H1 (cell line): ENCODE results near the gene RBM47. TPM values are rescaled to one million over a fixed set of nuclear protein-coding genes. Genes with fewer than 3 reads are reported as not detected.

Experiments used
- CTCF ChIA-PET: fragments of 300-600 bp; sonication (Branson Sonifier 250); formaldehyde crosslinking; loops from one replicate; lab custom pipeline; 2021; ENCODE audit not compliant: partially characterized antibody; lab: Charles Lee
- POLR2A ChIA-PET: fragments of 300-600 bp; sonication (Branson Sonifier 250); formaldehyde crosslinking; loops from one replicate; lab custom pipeline; 2021; ENCODE audit warnings: inconsistent platforms; ENCODE audit not compliant: partially characterized antibody; lab: Charles Lee
- DNase-seq, 2 experiments: peaks; one replicate each; pipeline versions ENCODE4 v3.0.0 to v3.0.0-alpha.2; 2010 to 2022; ENCODE audit warnings: low spot score in 2 of 2, low read depth in 1 of 2, mixed read lengths in 1 of 2
- FAIRE-seq: peaks from 2 replicates; lab custom pipeline; 2011; peaks lifted over from hg19 to GRCh38; lab: Jason Lieb, UNC
- H2AFZ ChIP-seq: 2 replicates; pipeline ENCODE4 v1.8.1; 2012; ENCODE audit warnings: low read length, inconsistent platforms
- H2AK5ac ChIP-seq: 2 replicates; pipeline ENCODE4 v1.6.1; 2013; ENCODE audit warnings: low read depth, low read length
- H2BK120ac ChIP-seq: replicated peaks from 2 replicates; pipeline ENCODE3; 2013; ENCODE audit warnings: low read depth, low read length, inconsistent platforms
- H2BK12ac ChIP-seq: 2 replicates; pipeline ENCODE4 v1.6.1; 2013; ENCODE audit warnings: low read depth, low read length
- H2BK15ac ChIP-seq: 2 replicates; pipeline ENCODE4 v1.6.1; 2013; ENCODE audit warnings: low read length
- H2BK20ac ChIP-seq: 2 replicates; pipeline ENCODE4 v1.6.1; 2013; ENCODE audit warnings: low read length
- H2BK5ac ChIP-seq: 2 replicates; pipeline ENCODE4 v1.6.1; 2013; ENCODE audit warnings: low read depth, low read length
- H3K14ac ChIP-seq: 2 replicates; pipeline ENCODE4 v1.6.1; 2013; ENCODE audit warnings: inconsistent platforms; ENCODE audit not compliant: insufficient read length
- H3K18ac ChIP-seq: 2 replicates; pipeline ENCODE4 v1.6.1; 2013; ENCODE audit warnings: low read length; ENCODE audit errors: extremely low read depth
- H3K23ac ChIP-seq: 2 replicates; pipeline ENCODE4 v1.6.1; 2013; ENCODE audit warnings: inconsistent platforms; ENCODE audit not compliant: insufficient read length
- H3K23me2 ChIP-seq: 2 replicates; pipeline ENCODE4 v1.6.1; 2013; ENCODE audit warnings: low read depth, low read length
- H3K27ac ChIP-seq: 2 replicates; pipeline ENCODE4 v1.6.1; 2011; ENCODE audit warnings: low read depth, low read length, inconsistent platforms
- H3K27me3 ChIP-seq, 4 experiments: replicated peaks in 1 of 4; 1 replicate in 1 of 4; 2 replicates in 3 of 4; pipeline versions ENCODE4 v1.6.1 to v1.8.1; 2011 to 2013; ENCODE audit warnings: low read length in 3 of 4, mild to moderate bottlenecking in 3 of 4, inconsistent platforms in 2 of 4, mixed read lengths in 2 of 4, moderate library complexity in 1 of 4; ENCODE audit not compliant: control insufficient read depth in 3 of 4, insufficient read depth in 3 of 4; ENCODE audit errors: extremely low read depth in 1 of 4
- H3K36me3 ChIP-seq, 4 experiments: 2 replicates each; pipeline versions ENCODE4 v1.6.1 to v1.8.1; 2011 to 2013; ENCODE audit warnings: mild to moderate bottlenecking in 4 of 4, low read length in 3 of 4, moderate library complexity in 2 of 4, control low read depth in 1 of 4, inconsistent platforms in 1 of 4; ENCODE audit not compliant: insufficient read depth in 4 of 4, control insufficient read depth in 2 of 4
- H3K4ac ChIP-seq: replicated peaks from 2 replicates; pipeline ENCODE3; 2013; ENCODE audit warnings: low read length, low read depth, mixed read lengths, inconsistent platforms; ENCODE audit not compliant: insufficient read length
- H3K4me1 ChIP-seq, 4 experiments: replicated peaks in 1 of 4; 1 replicate in 1 of 4; 2 replicates in 3 of 4; pipeline versions ENCODE4 v1.6.1 to v1.8.1; 2011 to 2013; ENCODE audit warnings: low read length in 3 of 4, inconsistent platforms in 2 of 4, mixed read lengths in 1 of 4; ENCODE audit not compliant: insufficient read depth in 4 of 4, control insufficient read depth in 3 of 4
- H3K4me2 ChIP-seq, 2 experiments: 2 replicates each; pipeline versions ENCODE4 v1.6.1 to v1.8.1; 2011 to 2013; ENCODE audit warnings: low read depth in 2 of 2, low read length in 2 of 2, control low read depth in 1 of 2, inconsistent platforms in 1 of 2, mild to moderate bottlenecking in 1 of 2; ENCODE audit not compliant: insufficient read depth in 1 of 2
- H3K4me3 ChIP-seq, 4 experiments: fragments of 200-600, 300-600 bp in 1 of 4; sonication (generic), shearing (Covaris generic), sonication (Bioruptor Twin) in 1 of 4; 2 replicates each; pipeline versions ENCODE4 v1.5.1 to v1.8.1; 2011 to 2016; ENCODE audit warnings: low read length in 4 of 4, low read depth in 3 of 4, control low read depth in 2 of 4, inconsistent platforms in 2 of 4, mild to moderate bottlenecking in 2 of 4, mixed read lengths in 1 of 4, moderate library complexity in 1 of 4; ENCODE audit not compliant: insufficient read depth in 2 of 4; ENCODE audit errors: extremely low read depth in 1 of 4
- H3K56ac ChIP-seq: replicated peaks from 2 replicates; pipeline ENCODE3; 2013; ENCODE audit warnings: low read depth, mild to moderate bottlenecking, mixed read lengths, low read length, inconsistent platforms; ENCODE audit not compliant: insufficient read length
- H3K79me1 ChIP-seq: 2 replicates; pipeline ENCODE4 v1.6.1; 2013; ENCODE audit warnings: low read depth, low read length, control low read depth
- H3K79me2 ChIP-seq, 2 experiments: 2 replicates each; pipeline versions ENCODE4 v1.6.1 to v1.8.1; 2012 to 2013; ENCODE audit warnings: low read length in 2 of 2, mild to moderate bottlenecking in 2 of 2, inconsistent platforms in 1 of 2; ENCODE audit not compliant: insufficient read depth in 2 of 2, control insufficient read depth in 1 of 2
- H3K9ac ChIP-seq, 4 experiments: replicated peaks in 1 of 4; 1 replicate in 1 of 4; 2 replicates in 3 of 4; pipeline versions ENCODE4 v1.6.1 to v1.8.1; 2011 to 2013; ENCODE audit warnings: low read depth in 3 of 4, low read length in 3 of 4, control low read depth in 2 of 4, mild to moderate bottlenecking in 2 of 4, moderate library complexity in 2 of 4, inconsistent platforms in 1 of 4; ENCODE audit errors: extremely low read depth in 1 of 4
- H3K9me3 ChIP-seq, 2 experiments: 2 replicates each; pipeline versions ENCODE4 v1.6.1 to v1.8.1; 2012 to 2013; ENCODE audit warnings: mild to moderate bottlenecking in 2 of 2, moderate library complexity in 2 of 2, control low read depth in 1 of 2, inconsistent platforms in 1 of 2, low read depth in 1 of 2, low read length in 1 of 2, mixed read lengths in 1 of 2; ENCODE audit not compliant: insufficient read depth in 2 of 2
- H4K20me1 ChIP-seq, 2 experiments: replicated peaks in 1 of 2; 2 replicates each; pipeline versions ENCODE3 to v1.8.1; 2011 to 2013; ENCODE audit warnings: inconsistent platforms in 2 of 2, low read length in 2 of 2, mild to moderate bottlenecking in 1 of 2; ENCODE audit not compliant: insufficient read depth in 2 of 2, control insufficient read depth in 1 of 2
- H4K5ac ChIP-seq: 2 replicates; pipeline ENCODE4 v1.6.1; 2013; ENCODE audit warnings: low read length, low read depth, mixed read lengths, inconsistent platforms; ENCODE audit not compliant: insufficient read length
- H4K8ac ChIP-seq: 2 replicates; pipeline ENCODE4 v1.8.0; 2013; ENCODE audit warnings: mild to moderate bottlenecking, moderate library complexity, low read length, inconsistent platforms; ENCODE audit not compliant: insufficient read depth; ENCODE audit errors: extremely low read depth
- H4K91ac ChIP-seq: replicated peaks from 2 replicates; pipeline ENCODE3; 2013; ENCODE audit warnings: low read length, mixed read lengths, inconsistent platforms; ENCODE audit not compliant: insufficient read length
- ATF2 ChIP-seq: IDR thresholded peaks from 2 replicates; pipeline ENCODE4 v1.6.1; 2012; ENCODE audit warnings: low read length, inconsistent platforms
- BCL11A ChIP-seq, 2 experiments: IDR thresholded peaks; one replicate each; pipeline ENCODE4 v1.6.1; 2011; ENCODE audit warnings: low read depth in 2 of 2, low read length in 2 of 2, mild to moderate bottlenecking in 2 of 2
- EGR1 ChIP-seq: IDR thresholded peaks from 2 replicates; pipeline ENCODE4 v1.6.1; 2011; ENCODE audit warnings: low read depth, low read length, borderline replicate concordance
- HDAC2 ChIP-seq, 2 experiments: fragments of 300-600 bp in 1 of 2; sonication (generic) in 1 of 2; IDR thresholded peaks; 2 replicates each; pipeline ENCODE4 v1.6.1; 2011 to 2012; ENCODE audit warnings: low read depth in 2 of 2, low read length in 2 of 2, mild to moderate bottlenecking in 2 of 2, moderate library complexity in 2 of 2, borderline replicate concordance in 1 of 2, inconsistent platforms in 1 of 2
- HDAC6 ChIP-seq: IDR thresholded peaks from one replicate; pipeline ENCODE4 v1.7.1; 2012; ENCODE audit warnings: low read depth, mild to moderate bottlenecking, inconsistent platforms, low read length, moderate library complexity
- SRF ChIP-seq: IDR thresholded peaks from 2 replicates; pipeline ENCODE4 v1.6.1; 2011; ENCODE audit warnings: mild to moderate bottlenecking, low read depth, low read length, moderate library complexity
- TCF12 ChIP-seq: IDR thresholded peaks from 2 replicates; pipeline ENCODE4 v1.6.1; 2011; ENCODE audit warnings: low read depth, mild to moderate bottlenecking, low read length
- polyA plus RNA-seq, 7 experiments: library from polyadenylated mRNA; depleted of rRNA in 3 of 7; stranded (reverse) in 5 of 7; unstranded in 2 of 7; fragments of >200 nt in 5 of 7; fragments of 200-250 nt in 2 of 7; gene quantifications; 1 replicate in 5 of 7; 2 replicates in 1 of 7; 4 replicates in 1 of 7; pipeline versions ENCODE4 v1.2.1 to v1.2.3, GENCODE V29; 2011 to 2013; ENCODE audit warnings: missing spikeins in 2 of 7, mixed read lengths in 2 of 7
- total RNA-seq: library from RNA; stranded (reverse); fragmentation: NEBNext Ultra II Directional; extraction: Animal tissue kit (Norgen Biotek cat#: 25700); gene quantifications from 2 replicates; pipeline ENCODE4 v1.2.1, GENCODE V29; 2021
- TF ChIP-seq, protein P1 (sequence below): IDR thresholded peaks from 2 replicates; pipeline ENCODE4 v1.6.1; 2012; ENCODE audit warnings: inconsistent platforms

The RBM47 gene
- total and polyA plus RNA-seq, 2 of the 8 experiments (the other 6 are each of a cell fraction or from before 2014, with no cell fraction given): 42.8 to 78.9 TPM

DNA sequence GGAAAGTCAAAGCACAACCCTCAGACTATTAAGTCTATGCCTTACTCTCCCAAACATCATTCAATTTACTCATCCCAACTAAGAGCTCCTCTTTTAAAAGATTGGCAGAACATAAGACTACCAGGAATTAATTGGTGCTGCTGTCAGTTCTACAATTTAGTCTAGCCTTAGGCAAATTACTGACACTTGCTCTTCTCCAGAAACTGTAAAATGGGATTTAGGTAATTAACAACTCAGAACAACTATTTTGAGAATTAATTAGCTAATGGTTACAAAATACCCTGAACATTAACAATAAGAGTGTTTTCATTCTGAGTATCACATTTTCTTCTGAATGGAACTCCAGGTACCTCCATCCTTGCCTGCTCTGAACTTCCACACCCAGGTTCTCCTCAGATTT lies 36.2 kb upstream of the RBM47 start:
- Histone ChIP-seq H2BK120ac (no peak overlapping the region), H4K8ac (no peak overlapping the region), H2BK15ac (no peak overlapping the region), H3K56ac (no peak overlapping the region), H3K27ac (no peak overlapping the region), H2BK12ac (no peak overlapping the region), H3K23ac (no peak overlapping the region), H4K5ac (no peak overlapping the region), H3K14ac (no peak overlapping the region)
- no peak for DNase-seq
- no peak for TF ChIP-seq ATF2
- no peak for TF ChIP-seq HDAC6
- no peak for TF ChIP-seq HDAC2 (IDR thresholded peaks at IDR 0.05; ENCODE audit: borderline replicate concordance in 1 of 2, low read depth in 2 of 2, low read length in 2 of 2)
- no peak for TF ChIP-seq BCL11A (IDR thresholded peaks at IDR 0.05; ENCODE audit: low read depth in 2 of 2, low read length in 2 of 2)
- TF ChIP-seq TCF12: no peak
- no peak for TF ChIP-seq SRF
- TF ChIP-seq, protein P1, sequence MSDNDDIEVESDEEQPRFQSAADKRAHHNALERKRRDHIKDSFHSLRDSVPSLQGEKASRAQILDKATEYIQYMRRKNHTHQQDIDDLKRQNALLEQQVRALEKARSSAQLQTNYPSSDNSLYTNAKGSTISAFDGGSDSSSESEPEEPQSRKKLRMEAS: no peak
- TF ChIP-seq EGR1: no peak
- TF ChIP-seq, all 59 proteins: peak for 0
- no peak overlapping the region for H3K4ac ChIP-seq
- H3K4me2 ChIP-seq: no peak overlapping the region
- H3K9me3 ChIP-seq: no peaks in the 10 kb centered on the region
- H3K23me2 ChIP-seq: no peaks in the 10 kb centered on the region
- H2BK20ac ChIP-seq: no peak overlapping the region
- H2AFZ ChIP-seq: no peak overlapping the region
- H3K9ac ChIP-seq: no peak overlapping the region
- no peak overlapping the region for H3K4me3 ChIP-seq
- no peak overlapping the region for H2BK5ac ChIP-seq
- H3K36me3 ChIP-seq: no peaks in the 10 kb centered on the region
- ChIA-PET CTCF (interaction anchor here (1.2 kb wide), 1 partner anchor 11 kb away, joined by 3 read pairs; no protein-coding TSS in a partner anchor), POLR2A (no interaction called here)
- no peaks in the 10 kb centered on the region for H4K20me1 ChIP-seq
- H3K79me2 ChIP-seq: no peaks in the 10 kb centered on the region
- H3K27me3 ChIP-seq: no peaks in the 10 kb centered on the region
- peaks cover 0 to 6% (median 3%) of the 10 kb centered on the region in 4 experiments; a peak in 3 of 7 replicates for H3K4me1 ChIP-seq
- no peak overlapping the region for H3K18ac ChIP-seq
- H2AK5ac ChIP-seq: no peak overlapping the region
- no peak for FAIRE-seq
- no peak overlapping the region for H4K91ac ChIP-seq
- H3K79me1 ChIP-seq: no peaks in the 10 kb centered on the region
